Measurements from ENCODE around the gene CYREN. TPM values are rescaled to one million over a fixed set of nuclear protein-coding genes. Genes with fewer than 3 reads are reported as not detected.
"Not testable (repeated sequence)": the region's sequence is repeated elsewhere in the genome, so short reads cannot be mapped to it uniquely, and the experiment has no call there.

Gene CYREN
- total and polyA plus RNA-seq, 2 experiments from 2014 or later, result 22.7 to 70.6 TPM

GRCh38 chr7:135211946-135212685 lies 41.6 kb upstream of the CYREN start:
- not testable (repeated sequence) for H3K79me2 ChIP-seq (replicated peaks; ENCODE audit: insufficient read depth); H3K36me3 ChIP-seq (ENCODE audit: insufficient read depth); H3K4me1 ChIP-seq (ENCODE audit: insufficient read depth); ATAC-seq; H3K27ac ChIP-seq (ENCODE audit: low read depth); H3K36me3 Mint-ChIP-seq (ENCODE audit: low read depth); H3K9me3 Mint-ChIP-seq; DNase-seq (ENCODE audit: low spot score); H4K20me1 ChIP-seq (replicated peaks; ENCODE audit: insufficient read depth); H3K9me2 ChIP-seq (ENCODE audit: insufficient read depth); H3F3A ChIP-seq (replicated peaks; ENCODE audit: low read depth); H3K27ac Mint-ChIP-seq; H3K4me1 Mint-ChIP-seq
- H3K4me3 Mint-ChIP-seq, result peak overlapping the region; percentile 92
- Histone ChIP-seq H3K4me2 (peak overlapping the region; percentile 80), H3K27me3 (ENCODE audit: insufficient read depth) (peaks cover 11% of the 10 kb centered on the region), H2AFZ (peak overlapping the region; percentile 99), H3K4me3 (peak overlapping the region; percentile 95)
- H3K27me3 Mint-ChIP-seq (ENCODE audit: insufficient read depth, low read depth, poor library complexity), result peaks cover 16% of the 10 kb centered on the region

GRCh38 chr7:135211179-135211945 lies 40.9 kb upstream of the CYREN start, which contains the start of gene WDR91:
TSS of gene WDR91 (minus strand) at chr7:135211526. CDS start at chr7:135211502, 24 bp downstream.
- Mint-ChIP-seq H3K9me3 (no peaks in the 10 kb centered on the region), H3K4me1 (peaks cover 4% of the 10 kb centered on the region; the same call in 2 of the 3 replicates), H3K4me3 (peak within 1 kb of the TSS; percentile 92), H3K27me3 (ENCODE audit: insufficient read depth, low read depth, poor library complexity) (peaks cover 16% of the 10 kb centered on the region), H3K36me3 (ENCODE audit: low read depth) (no peaks in the 10 kb centered on the region), H3K27ac (peak within 1 kb of the TSS; percentile 84; the same call in 1 of the 2 replicates)
- H3K27ac ChIP-seq (ENCODE audit: low read depth), result no peak within 1 kb of the TSS
- H3K4me3 ChIP-seq, result peak within 1 kb of the TSS; percentile 95
- H3K9me2 ChIP-seq (ENCODE audit: insufficient read depth), result no peaks in the 10 kb centered on the region
- H3K4me1 ChIP-seq (ENCODE audit: insufficient read depth), result peaks cover 6% of the 10 kb centered on the region
- ATAC-seq (peak; percentile 94), DNase-seq (ENCODE audit: low spot score) (peak; percentile 93)
- H3F3A ChIP-seq (replicated peaks; ENCODE audit: low read depth), result no peaks in the 10 kb centered on the region
- no peaks in the 10 kb centered on the region for H3K36me3 ChIP-seq (ENCODE audit: insufficient read depth)
- H3K4me2 ChIP-seq, result peak within 1 kb of the TSS; percentile 94
- H3K79me2 ChIP-seq (replicated peaks; ENCODE audit: insufficient read depth), result no peaks in the 10 kb centered on the region
- no peaks in the 10 kb centered on the region for H4K20me1 ChIP-seq (replicated peaks; ENCODE audit: insufficient read depth)
- H3K27me3 ChIP-seq (ENCODE audit: insufficient read depth), result peaks cover 11% of the 10 kb centered on the region
- H2AFZ ChIP-seq, result peak within 1 kb of the TSS; percentile 99
- peak; percentile 82 for TF ChIP-seq POLR2AphosphoS5 (IDR thresholded peaks at IDR 0.05; ENCODE audit: low read depth)
- TF ChIP-seq REST (IDR thresholded peaks at IDR 0.05; ENCODE audit: unreplicated experiment), result no peak
- no peak for TF ChIP-seq NANOG (IDR thresholded peaks at IDR 0.05; ENCODE audit: borderline replicate concordance)
- TF ChIP-seq CREB1 (CRISPR knock-in tag; IDR thresholded peaks at IDR 0.05; ENCODE audit: low read depth), result peak; percentile 64
- no peak for TF ChIP-seq ZNF462 (CRISPR knock-in tag; IDR thresholded peaks at IDR 0.05)
- TF ChIP-seq STAT1 (IDR thresholded peaks at IDR 0.05; ENCODE audit: unreplicated experiment), result no peak
- TF ChIP-seq ZNF114 (CRISPR knock-in tag; IDR thresholded peaks at IDR 0.05), result no peak
- no peak for TF ChIP-seq EZH2 (IDR thresholded peaks at IDR 0.05; ENCODE audit: low read depth, unreplicated experiment)
- TF ChIP-seq JUNB (IDR thresholded peaks at IDR 0.05; ENCODE audit: unreplicated experiment), result no peak
